ENCODE measurements around the gene TACC3.

Gene TACC3

DNA sequence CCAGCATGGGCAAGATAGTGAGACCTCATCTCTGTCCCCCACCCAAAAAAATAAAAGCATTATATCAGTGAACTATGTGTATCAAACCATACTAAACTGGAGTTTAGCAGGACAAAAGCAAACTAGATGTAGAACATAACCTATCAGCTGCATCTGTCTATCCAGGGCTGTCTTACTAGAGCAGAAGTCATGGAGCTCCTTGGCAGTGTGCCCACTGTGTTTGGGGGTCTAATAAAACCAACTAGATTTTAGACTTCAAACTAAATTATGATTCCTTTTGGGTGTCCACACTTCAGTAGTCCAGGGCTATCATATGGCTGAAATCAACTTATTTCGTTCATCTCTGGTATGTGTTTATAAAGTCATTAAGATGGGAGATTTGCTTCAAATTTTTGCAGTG, 17.5 kb upstream of the TACC3 start:
- ChIA-PET CTCF (interaction anchor here (0.7 to 5.4 kb wide), 2 partner anchors 10 to 1212 kb away, joined by 4 to 36 read pairs; no protein-coding TSS in a partner anchor), POLR2A (interaction anchor here (1.0 kb wide), 1 partner anchor 12 kb away, joined by 3 read pairs; no protein-coding TSS in a partner anchor)

More for the DNA sequence above, 17.5 kb upstream of the TACC3 start:
- TF ChIP-seq ZNF23 (tag by site-specific recombination; IDR thresholded peaks at IDR 0.05; ENCODE audit: borderline replicate concordance): no peak
- TF ChIP-seq, protein P1, sequence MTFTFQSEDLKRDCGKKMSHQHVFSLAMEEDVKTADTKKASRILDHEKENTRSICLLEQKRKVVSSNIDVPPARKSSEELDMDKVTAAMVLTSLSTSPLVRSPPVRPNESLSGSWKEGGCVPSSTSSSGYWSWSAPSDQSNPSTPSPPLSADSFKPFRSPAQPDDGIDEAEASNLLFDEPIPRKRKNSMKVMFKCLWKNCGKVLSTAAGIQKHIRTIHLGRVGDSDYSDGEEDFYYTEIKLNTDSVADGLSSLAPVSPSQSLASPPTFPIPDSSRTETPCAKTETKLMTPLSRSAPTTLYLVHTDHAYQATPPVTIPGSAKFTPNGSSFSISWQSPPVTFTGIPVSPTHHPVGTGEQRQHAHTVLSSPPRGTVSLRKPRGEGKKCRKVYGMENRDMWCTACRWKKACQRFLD (tag by site-specific recombination; IDR thresholded peaks at IDR 0.05): no peak
- TF ChIP-seq, protein P2, sequence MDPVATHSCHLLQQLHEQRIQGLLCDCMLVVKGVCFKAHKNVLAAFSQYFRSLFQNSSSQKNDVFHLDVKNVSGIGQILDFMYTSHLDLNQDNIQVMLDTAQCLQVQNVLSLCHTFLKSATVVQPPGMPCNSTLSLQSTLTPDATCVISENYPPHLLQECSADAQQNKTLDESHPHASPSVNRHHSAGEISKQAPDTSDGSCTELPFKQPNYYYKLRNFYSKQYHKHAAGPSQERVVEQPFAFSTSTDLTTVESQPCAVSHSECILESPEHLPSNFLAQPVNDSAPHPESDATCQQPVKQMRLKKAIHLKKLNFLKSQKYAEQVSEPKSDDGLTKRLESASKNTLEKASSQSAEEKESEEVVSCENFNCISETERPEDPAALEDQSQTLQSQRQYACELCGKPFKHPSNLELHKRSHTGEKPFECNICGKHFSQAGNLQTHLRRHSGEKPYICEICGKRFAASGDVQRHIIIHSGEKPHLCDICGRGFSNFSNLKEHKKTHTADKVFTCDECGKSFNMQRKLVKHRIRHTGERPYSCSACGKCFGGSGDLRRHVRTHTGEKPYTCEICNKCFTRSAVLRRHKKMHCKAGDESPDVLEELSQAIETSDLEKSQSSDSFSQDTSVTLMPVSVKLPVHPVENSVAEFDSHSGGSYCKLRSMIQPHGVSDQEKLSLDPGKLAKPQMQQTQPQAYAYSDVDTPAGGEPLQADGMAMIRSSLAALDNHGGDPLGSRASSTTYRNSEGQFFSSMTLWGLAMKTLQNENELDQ (tag by site-specific recombination; IDR thresholded peaks at IDR 0.05; ENCODE audit: low read depth): no peak
- TF ChIP-seq, protein P3, sequence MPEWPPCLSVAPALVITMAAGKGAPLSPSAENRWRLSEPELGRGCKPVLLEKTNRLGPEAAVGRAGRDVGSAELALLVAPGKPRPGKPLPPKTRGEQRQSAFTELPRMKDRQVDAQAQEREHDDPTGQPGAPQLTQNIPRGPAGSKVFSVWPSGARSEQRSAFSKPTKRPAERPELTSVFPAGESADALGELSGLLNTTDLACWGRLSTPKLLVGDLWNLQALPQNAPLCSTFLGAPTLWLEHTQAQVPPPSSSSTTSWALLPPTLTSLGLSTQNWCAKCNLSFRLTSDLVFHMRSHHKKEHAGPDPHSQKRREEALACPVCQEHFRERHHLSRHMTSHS (tag by site-specific recombination; IDR thresholded peaks at IDR 0.05): no peak
- TF ChIP-seq ZNF548 (tag by site-specific recombination; IDR thresholded peaks at IDR 0.05): no peak
- TF ChIP-seq, protein P4, sequence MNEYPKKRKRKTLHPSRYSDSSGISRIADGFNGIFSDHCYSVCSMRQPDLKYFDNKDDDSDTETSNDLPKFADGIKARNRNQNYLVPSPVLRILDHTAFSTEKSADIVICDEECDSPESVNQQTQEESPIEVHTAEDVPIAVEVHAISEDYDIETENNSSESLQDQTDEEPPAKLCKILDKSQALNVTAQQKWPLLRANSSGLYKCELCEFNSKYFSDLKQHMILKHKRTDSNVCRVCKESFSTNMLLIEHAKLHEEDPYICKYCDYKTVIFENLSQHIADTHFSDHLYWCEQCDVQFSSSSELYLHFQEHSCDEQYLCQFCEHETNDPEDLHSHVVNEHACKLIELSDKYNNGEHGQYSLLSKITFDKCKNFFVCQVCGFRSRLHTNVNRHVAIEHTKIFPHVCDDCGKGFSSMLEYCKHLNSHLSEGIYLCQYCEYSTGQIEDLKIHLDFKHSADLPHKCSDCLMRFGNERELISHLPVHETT (tag by site-specific recombination; IDR thresholded peaks at IDR 0.05): no peak
- no peak for TF ChIP-seq ZNF768 (tag by site-specific recombination; IDR thresholded peaks at IDR 0.05)
- TF ChIP-seq MYNN (tag by site-specific recombination; IDR thresholded peaks at IDR 0.05; ENCODE audit: borderline replicate concordance): no peak
- TF ChIP-seq, protein P5, sequence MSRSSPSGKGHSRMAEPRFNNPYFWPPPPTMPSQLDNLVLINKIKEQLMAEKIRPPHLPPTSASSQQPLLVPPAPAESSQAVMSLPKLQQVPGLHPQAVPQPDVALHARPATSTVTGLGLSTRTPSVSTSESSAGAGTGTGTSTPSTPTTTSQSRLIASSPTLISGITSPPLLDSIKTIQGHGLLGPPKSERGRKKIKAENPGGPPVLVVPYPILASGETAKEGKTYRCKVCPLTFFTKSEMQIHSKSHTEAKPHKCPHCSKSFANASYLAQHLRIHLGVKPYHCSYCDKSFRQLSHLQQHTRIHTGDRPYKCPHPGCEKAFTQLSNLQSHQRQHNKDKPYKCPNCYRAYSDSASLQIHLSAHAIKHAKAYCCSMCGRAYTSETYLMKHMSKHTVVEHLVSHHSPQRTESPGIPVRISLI (tag by site-specific recombination; IDR thresholded peaks at IDR 0.05): no peak
- TF ChIP-seq ZNF16 (tag by site-specific recombination; IDR thresholded peaks at IDR 0.05; ENCODE audit: low read depth): no peak
- no peak for TF ChIP-seq SP2 (tag by site-specific recombination; IDR thresholded peaks at IDR 0.05)
- no peak for TF ChIP-seq ZNF624 (tag by site-specific recombination; IDR thresholded peaks at IDR 0.05)
- no peak for TF ChIP-seq FEZF1 (tag by site-specific recombination; IDR thresholded peaks at IDR 0.05)
- TF ChIP-seq, protein P6, sequence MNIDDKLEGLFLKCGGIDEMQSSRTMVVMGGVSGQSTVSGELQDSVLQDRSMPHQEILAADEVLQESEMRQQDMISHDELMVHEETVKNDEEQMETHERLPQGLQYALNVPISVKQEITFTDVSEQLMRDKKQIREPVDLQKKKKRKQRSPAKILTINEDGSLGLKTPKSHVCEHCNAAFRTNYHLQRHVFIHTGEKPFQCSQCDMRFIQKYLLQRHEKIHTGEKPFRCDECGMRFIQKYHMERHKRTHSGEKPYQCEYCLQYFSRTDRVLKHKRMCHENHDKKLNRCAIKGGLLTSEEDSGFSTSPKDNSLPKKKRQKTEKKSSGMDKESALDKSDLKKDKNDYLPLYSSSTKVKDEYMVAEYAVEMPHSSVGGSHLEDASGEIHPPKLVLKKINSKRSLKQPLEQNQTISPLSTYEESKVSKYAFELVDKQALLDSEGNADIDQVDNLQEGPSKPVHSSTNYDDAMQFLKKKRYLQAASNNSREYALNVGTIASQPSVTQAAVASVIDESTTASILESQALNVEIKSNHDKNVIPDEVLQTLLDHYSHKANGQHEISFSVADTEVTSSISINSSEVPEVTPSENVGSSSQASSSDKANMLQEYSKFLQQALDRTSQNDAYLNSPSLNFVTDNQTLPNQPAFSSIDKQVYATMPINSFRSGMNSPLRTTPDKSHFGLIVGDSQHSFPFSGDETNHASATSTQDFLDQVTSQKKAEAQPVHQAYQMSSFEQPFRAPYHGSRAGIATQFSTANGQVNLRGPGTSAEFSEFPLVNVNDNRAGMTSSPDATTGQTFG (tag by site-specific recombination; IDR thresholded peaks at IDR 0.05; ENCODE audit: borderline replicate concordance): no peak
- TF ChIP-seq IKZF3 (tag by site-specific recombination; IDR thresholded peaks at IDR 0.05): no peak
- TF ChIP-seq, protein P7, sequence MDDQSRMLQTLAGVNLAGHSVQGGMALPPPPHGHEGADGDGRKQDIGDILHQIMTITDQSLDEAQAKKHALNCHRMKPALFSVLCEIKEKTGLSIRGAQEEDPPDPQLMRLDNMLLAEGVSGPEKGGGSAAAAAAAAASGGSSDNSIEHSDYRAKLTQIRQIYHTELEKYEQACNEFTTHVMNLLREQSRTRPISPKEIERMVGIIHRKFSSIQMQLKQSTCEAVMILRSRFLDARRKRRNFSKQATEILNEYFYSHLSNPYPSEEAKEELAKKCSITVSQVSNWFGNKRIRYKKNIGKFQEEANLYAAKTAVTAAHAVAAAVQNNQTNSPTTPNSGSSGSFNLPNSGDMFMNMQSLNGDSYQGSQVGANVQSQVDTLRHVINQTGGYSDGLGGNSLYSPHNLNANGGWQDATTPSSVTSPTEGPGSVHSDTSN (CRISPR knock-in tag; IDR thresholded peaks at IDR 0.05): no peak
- TF ChIP-seq, protein P8, sequence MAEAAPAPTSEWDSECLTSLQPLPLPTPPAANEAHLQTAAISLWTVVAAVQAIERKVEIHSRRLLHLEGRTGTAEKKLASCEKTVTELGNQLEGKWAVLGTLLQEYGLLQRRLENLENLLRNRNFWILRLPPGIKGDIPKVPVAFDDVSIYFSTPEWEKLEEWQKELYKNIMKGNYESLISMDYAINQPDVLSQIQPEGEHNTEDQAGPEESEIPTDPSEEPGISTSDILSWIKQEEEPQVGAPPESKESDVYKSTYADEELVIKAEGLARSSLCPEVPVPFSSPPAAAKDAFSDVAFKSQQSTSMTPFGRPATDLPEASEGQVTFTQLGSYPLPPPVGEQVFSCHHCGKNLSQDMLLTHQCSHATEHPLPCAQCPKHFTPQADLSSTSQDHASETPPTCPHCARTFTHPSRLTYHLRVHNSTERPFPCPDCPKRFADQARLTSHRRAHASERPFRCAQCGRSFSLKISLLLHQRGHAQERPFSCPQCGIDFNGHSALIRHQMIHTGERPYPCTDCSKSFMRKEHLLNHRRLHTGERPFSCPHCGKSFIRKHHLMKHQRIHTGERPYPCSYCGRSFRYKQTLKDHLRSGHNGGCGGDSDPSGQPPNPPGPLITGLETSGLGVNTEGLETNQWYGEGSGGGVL (tag by site-specific recombination; IDR thresholded peaks at IDR 0.05): no peak
- Histone ChIP-seq H3K4me3 (ENCODE audit: low read depth, low read length) (no peak overlapping the region), H3K36me3 (ENCODE audit: control insufficient read depth in 2 of 2, insufficient read depth in 1 of 2, low read length in 2 of 2) (peaks cover 32 to 91% of the 10 kb centered on the region in 2 experiments), H3K27ac (ENCODE audit: extremely low read depth, low read depth, low read length) (no peak overlapping the region), H3K9me3 (ENCODE audit: control insufficient read depth, insufficient read depth, low read depth, low read length) (no peaks in the 10 kb centered on the region), H3K4me1 (ENCODE audit: control insufficient read depth, insufficient read depth, low read length) (no peaks in the 10 kb centered on the region)

Measured in HEK293 (cell line).